Activated CD4-positive, CD25-positive, alpha-beta regulatory T cell treated with anti-CD3 and anti-CD28 coated beads, Interleukin-2, amount 50 U/mL, for 24 hours (primary cell): ENCODE measurements around the gene AMIGO3.
A peak's percentile ranks its signal among the peaks of the same experiment; 100 is the strongest.
"Not testable (repeated sequence)": the region's sequence is repeated elsewhere in the genome, so short reads cannot be mapped to it uniquely, and the experiment has no call there.

ENCODE experiments used
- ATAC-seq, 2 donors: fragments of 150-1000 bp; cut with Tn5 transposase; one replicate each; pipeline ENCODE4 v1.10.0; 2021; ENCODE audit warnings: mild to moderate bottlenecking in 1 of 2, moderate library complexity in 1 of 2

AMIGO3 gene

GRCh38 chr3:49686769-49687423 lies 32.6 kb downstream of the AMIGO3 start:
- ATAC-seq, result peak; percentile 19 to 26

DNA sequence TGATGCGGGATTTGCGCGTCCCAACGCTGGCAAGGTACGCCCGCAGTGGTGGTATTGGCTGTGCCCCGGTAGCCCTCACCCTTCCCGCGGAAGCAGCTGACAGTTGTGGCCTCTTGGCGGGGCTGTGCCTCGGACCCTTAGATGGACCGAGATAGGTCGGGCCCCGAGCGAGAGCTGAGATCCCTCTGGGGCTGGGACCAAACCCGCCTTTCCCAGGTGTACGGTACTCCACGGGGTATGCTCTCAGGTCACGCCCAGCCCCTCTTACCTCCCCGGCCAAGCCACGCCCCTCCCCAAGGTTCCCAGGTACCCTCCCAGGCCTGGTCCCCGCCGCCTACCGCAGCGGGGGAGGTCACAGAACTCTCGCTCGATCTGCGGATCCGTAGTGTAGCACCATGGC lies 33.1 kb downstream of the AMIGO3 start:
- peak; percentile 12 to 15 for ATAC-seq

GRCh38 chr3:49685846-49686245 lies 33.6 kb downstream of the AMIGO3 start:
- ATAC-seq, result peak in 1 of 2 donors; percentile 2

GRCh38 chr3:49685103-49685502 lies 34.4 kb downstream of the AMIGO3 start:
- not testable (repeated sequence) for ATAC-seq

DNA sequence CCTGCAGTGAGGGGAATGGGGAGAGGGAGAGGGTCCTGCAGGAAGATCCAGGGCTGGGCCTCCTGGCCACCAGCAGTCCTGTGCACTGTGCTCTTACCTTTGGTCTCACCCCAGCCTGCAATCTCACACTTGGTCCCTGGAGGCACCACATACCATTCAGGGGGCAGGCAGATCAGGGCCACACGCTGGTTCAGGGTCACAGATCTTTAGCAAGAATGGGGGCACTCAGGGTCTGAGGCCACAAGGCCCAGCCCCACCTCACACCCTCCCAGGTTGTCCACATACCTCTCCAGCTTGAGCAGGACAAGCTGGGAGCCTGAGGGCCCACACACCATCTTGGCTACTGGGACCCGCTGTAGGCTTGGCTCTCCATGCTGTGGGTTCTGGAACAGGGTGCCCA lies 35.0 kb downstream of the AMIGO3 start:
- not testable (repeated sequence) for ATAC-seq

GRCh38 chr3:49683162-49683561 lies 36.3 kb downstream of the AMIGO3 start:
- no peak for ATAC-seq

DNA sequence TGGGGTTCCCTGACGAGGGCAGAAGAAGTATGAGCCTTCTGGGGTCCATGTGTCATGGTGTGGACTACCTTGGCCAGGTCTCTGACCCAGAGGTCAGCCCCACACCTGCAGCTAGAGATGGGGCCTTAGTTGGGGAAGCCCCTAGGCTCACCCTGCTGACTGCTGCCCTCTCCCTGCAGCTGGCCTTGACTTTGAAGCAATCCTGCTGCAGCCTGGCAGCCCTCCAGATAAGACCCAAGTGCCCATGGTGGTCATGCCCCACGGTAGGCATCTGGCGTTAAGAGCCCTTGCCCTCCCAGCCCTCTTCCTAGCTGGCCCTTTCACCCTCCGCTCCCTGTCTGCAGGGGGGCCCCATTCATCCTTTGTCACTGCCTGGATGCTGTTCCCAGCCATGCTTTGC lies 37.9 kb downstream of the AMIGO3 start:
- ATAC-seq, result no peak

- no peak for ATAC-seq
Observed at GRCh38 chr3:49681232-49681522, 38.3 kb downstream of the AMIGO3 start.

GRCh38 chr3:49680493-49681231 lies 38.8 kb downstream of the AMIGO3 start:
- ATAC-seq, result no peak

DNA sequence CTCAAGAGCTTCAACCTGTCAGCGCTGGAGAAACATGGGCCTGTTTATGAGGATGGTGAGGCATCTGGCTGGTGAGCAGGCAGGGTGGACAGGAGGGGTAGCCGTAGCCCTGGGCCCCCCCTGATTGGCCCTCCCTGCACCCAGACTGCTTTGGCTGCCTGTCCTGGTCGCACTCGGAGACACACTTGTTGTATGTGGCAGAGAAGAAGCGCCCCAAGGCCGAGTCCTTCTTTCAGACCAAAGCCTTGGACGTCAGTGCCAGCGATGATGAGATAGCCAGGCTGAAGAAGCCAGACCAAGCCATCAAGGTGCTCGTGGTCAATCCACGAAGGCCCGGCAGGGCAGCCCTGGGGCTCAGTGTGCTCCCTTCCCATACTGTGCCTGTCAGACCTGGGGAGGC lies 43.6 kb downstream of the AMIGO3 start:
- no peak for ATAC-seq

DNA sequence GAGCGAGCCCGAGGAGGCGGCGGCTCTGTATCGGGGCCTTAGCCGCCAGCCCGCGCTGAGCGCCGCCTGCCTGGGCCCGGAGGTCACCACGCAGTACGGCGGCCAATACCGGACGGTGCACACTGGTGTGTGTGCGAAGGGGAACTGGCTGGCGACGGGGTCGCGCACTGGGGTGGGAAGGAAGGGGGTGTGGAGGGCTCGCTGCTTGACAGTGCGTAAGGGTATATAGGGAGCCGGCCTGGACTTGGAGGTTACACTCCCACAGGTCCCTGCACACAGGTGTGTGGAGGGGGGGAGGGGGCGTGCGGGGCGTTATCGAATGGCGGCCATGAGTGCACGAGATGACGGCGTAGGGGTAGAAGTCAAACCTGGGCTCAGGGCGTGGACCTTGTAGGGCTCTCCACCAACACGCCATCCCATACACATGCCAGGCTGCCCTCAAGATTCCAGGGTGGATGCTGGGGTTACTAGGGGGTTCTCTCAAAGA lies 44.9 kb downstream of the AMIGO3 start:
- peak; percentile 1 to 2 for ATAC-seq

GRCh38 chr3:49673715-49674496 lies 45.6 kb downstream of the AMIGO3 start, which contains the start of gene APEH:
TSS of gene APEH (plus strand) at chr3:49674351. CDS start at chr3:49674402, 51 bp downstream.
- peak; percentile 90 to 92 for ATAC-seq

DNA sequence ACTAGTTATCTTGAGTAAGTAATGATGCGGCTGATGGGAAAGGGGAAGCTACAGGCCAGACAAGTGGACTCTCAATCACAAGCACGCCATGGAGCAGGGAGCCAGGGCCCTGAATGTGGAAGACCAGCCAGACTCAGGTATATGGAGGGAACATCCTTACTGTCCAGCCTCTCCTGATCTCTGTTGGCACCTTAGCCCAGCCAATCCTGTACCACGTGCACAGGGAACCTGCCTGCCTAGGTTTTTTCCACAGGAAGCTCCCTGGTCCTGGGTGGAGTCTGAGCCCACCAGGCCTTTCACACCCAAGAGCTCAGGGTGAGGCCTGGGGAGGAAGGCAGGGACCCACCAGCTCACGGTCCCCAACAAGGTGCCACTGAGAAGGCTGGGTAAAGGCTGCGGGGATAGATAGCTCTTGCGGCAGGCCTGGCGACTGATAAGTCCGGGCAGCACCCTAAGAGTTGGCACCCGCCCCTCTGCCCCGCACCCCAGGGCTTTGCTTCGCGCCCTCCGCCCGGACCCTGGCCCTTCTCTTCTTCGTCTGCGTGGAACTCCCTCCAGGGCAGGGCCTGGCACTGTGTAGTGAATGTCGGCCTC lies 46.3 kb downstream of the AMIGO3 start:
- no peak for ATAC-seq

GRCh38 chr3:49671291-49672288 lies 47.9 kb downstream of the AMIGO3 start:
- no peak for ATAC-seq

DNA sequence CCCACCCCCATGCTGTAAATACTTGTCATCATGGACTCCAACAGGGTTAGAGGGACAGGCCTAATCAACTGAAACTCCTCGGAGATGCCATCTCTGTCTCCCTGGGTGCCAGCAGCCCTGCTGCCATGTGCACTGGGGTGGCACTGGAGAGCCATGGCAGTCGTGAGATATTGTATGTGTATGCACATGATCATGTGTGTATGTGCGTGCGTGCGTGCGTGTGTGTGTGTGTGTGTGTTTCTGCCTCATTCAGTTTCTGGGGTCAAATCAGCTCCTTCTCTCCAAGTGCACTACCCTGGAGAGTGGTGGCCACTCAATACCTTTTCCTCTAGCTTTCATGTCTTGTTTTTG lies 48.6 kb downstream of the AMIGO3 start:
- ATAC-seq, result no peak

GRCh38 chr3:49669352-49669751 lies 50.1 kb downstream of the AMIGO3 start:
- ATAC-seq, result no peak

- no peak for ATAC-seq
Observed at GRCh38 chr3:49668861-49669260, 50.6 kb downstream of the AMIGO3 start.

GRCh38 chr3:49668414-49668797 lies 51.1 kb downstream of the AMIGO3 start:
- no peak for ATAC-seq

DNA sequence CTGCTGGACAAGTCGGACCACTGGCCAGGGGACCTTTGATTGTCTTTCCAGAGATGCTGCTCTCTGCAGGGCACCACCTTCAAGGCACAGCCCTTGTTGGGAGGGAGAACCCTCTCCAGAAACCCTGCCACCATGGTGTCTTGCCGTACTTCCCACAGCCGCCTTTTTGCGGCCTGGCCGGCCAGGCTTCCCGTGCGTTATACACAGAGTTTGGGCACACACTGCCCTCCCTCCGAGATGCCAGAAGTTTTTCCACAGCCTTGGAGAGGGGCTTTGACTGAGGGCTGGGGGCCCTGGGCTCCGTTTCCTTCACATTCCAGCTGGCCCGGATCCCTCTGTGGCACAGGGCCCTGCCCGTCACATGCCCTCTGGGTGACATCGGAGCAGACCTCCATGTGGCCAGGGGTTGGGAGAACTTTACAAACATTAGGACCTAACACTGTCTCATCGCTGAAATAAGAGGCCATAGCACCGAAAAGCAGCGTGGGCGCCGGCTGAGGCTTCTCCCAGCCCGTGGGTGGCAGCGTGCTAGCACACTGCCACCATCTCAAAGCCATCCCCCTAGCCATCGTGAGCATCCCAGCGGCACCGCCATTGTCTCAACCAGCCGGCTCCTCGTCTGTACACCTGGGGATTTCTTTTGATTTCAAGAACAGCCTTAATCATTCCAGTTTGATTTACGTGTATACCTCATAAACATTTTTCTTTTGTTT lies 51.6 kb downstream of the AMIGO3 start:
- no peak for ATAC-seq
